GM12891 (cell line): ENCODE data around the gene VWF.
A peak's percentile ranks its signal among the peaks of the same experiment; 100 is the strongest.
"Not testable (repeated sequence)": the region's sequence is repeated elsewhere in the genome, so short reads cannot be mapped to it uniquely, and the experiment has no call there.

ENCODE experiments used
- DNase-seq: peaks from one replicate; pipeline ENCODE4 v3.0.0; 2011; ENCODE audit warnings: low spot score; ENCODE audit not compliant: insufficient read length
- FAIRE-seq: peaks from 2 replicates; lab custom pipeline; 2011; peaks lifted over from hg19 to GRCh38; lab: Jason Lieb, UNC
- PAX5 ChIP-seq: IDR thresholded peaks from 2 replicates; pipeline ENCODE4 v1.6.1; 2011; ENCODE audit warnings: low read length, moderate library complexity, mild to moderate bottlenecking; ENCODE audit not compliant: insufficient read depth, severe bottlenecking
- POLR2A ChIP-seq: IDR thresholded peaks from 2 replicates; pipeline ENCODE4 v1.6.1; 2011; ENCODE audit warnings: low read depth, low read length, control low read depth
- POLR2AphosphoS5 ChIP-seq: IDR thresholded peaks from 2 replicates; pipeline ENCODE4 v1.6.1; 2011; ENCODE audit warnings: low read depth, low read length, control low read depth
- POU2F2 ChIP-seq: IDR thresholded peaks from 2 replicates; pipeline ENCODE4 v1.6.1; 2011; ENCODE audit warnings: low read depth, mild to moderate bottlenecking, control low read depth, low read length, moderate library complexity
- SPI1 ChIP-seq: IDR thresholded peaks from 2 replicates; pipeline ENCODE4 v1.6.1; 2011; ENCODE audit warnings: low read depth, low read length, control low read depth
- TAF1 ChIP-seq: IDR thresholded peaks from 2 replicates; pipeline ENCODE4 v1.6.1; 2011; ENCODE audit warnings: low read depth, low read length, control low read depth

VWF gene

DNA sequence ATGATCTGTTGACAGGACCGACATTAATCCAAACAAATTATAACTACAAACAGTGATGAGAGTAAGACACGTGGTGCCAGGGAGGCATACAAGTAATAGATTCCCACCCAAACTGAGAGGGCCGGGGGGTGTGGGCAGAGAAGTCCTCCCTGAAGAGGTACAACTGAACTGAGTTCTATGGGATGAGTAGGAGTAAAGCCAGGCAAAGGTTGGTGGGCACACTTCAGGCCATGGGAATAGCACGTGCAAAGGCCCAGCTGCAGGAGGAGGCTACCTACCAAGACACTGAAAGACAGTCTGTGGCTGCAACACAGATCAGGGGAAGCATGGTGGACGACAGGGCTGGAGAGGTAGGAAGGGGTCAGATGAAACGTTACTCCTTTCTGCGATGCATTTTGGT is 22.0 kb upstream of the VWF start:
- no peak for DNase-seq
- no peak for FAIRE-seq
- TF ChIP-seq POLR2A (no peak), POU2F2 (no peak), TAF1 (no peak), PAX5 (no peak), SPI1 (no peak), POLR2AphosphoS5 (no peak)

DNA sequence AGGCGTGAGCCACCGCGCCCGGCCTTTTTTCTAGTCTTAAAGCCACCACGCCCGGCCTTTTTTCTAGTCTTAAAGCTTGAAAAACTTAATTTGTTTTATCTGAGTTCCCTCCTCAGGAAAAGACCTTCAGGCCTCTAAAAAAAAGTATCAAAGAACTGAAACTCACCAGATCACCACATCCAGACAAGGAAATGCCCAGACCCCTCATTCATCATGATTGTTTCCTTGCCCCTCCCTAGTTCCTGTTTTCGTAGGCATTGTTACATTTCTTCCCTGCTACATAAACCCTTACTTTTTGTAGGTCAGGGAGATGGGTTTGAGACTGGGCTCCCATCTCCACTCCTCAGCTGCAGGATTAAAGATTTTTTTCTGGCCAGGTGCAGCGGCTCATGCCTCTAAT is 21.1 kb upstream of the VWF start:
- DNase-seq (no peak), FAIRE-seq (no peak)
- TF ChIP-seq SPI1 (no peak), PAX5 (no peak), POU2F2 (no peak), POLR2A (no peak), TAF1 (no peak)

DNA sequence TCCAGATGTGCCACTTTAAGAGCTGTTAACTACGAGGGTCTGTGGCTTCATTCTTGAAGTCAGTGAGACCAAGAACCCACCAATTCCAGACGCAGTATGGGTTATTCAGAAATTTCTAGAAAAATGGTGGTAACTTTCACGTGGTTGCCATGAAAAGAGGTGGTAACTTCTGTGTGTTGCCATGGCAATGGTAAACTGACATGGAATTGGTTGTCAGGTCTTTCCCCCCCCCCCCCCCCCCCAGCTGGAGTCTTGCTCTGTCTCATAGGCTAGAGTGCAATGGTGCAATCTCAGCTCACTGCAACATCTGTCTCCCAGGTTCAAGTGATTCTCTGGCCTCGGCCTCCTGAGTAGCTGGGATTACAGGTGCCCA is 18.8 kb upstream of the VWF start:
- TF ChIP-seq SPI1 (no peak), POU2F2 (no peak), POLR2A (no peak), PAX5 (no peak), TAF1 (no peak), POLR2AphosphoS5 (no peak)
- FAIRE-seq (no peak), DNase-seq (no peak)

DNA sequence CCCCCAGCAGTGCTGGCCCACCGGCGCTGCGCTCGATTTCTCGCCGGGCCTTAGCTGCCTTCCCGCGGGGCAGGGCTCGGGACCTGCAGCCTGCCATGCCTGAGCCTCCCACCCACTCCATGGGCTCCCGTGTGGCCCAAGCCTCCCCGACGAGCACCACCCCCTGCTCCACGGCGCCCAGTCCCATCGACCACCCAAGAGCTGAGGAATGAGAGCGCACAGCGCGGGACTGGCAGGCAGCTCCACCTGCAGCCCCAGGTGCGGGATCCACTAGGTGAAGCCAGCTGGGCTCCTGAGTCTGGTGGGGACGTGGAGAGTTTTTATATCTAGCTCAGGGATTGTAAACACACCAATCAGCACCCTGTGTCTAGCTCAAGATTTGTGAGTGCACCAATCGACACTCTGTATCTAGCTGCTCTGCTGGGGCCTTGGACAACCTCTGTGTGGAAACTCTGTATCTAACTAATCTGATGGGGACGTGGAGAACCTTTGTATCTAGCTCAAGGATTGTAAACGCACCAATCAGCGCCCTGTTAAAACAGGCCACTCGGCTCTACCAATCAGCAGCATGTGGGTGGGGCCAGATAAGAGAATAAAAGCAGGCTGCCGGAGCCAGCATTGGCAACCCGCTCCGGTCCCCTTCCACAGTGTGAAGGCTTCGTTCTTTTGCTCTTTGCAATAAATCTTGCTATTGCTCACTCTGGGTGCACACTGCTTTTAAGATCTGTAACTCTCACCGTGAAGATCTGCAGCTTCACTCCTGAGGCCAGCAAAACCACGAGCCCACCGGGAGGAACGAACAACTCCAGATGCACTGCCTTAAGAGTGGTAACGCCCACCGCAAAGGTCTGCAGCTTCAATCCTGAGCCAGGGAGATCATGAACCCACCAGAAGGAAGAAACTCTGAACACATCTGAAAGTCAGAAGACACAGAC is 18.2 kb upstream of the VWF start:
- not testable (repeated sequence) for DNase-seq, FAIRE-seq

DNA sequence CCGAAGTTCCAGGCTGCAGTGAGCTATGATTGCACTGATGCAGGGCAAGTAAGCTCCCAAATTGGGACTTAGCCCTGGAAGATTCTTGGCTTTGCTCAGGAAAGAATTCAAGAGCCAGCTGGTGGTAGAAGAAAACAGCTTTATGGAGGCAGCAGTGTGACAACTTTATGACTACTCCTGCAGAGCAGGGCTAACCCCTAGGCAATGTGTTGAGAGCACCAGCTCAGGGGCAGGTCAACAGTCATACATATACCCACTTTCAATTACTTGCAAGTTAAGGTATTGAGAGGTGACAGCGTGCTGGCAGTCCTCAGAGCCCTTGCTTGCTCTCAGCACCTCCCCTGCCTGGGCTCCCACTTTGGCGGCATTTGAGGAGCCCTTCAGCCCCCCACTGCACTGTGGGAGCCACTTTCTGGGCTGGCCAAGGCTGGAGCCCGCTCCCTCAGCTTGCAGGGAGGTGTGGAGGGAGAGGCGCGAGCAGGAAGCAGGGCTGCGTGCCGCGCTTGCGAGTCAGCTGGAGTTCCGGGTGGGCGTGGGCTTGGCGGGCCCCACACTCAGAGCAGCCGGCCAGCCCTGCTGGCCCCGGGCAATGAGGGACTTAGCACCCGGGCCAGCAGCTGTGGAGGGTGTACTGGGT is 17.4 kb upstream of the VWF start:
- not testable (repeated sequence) for DNase-seq, FAIRE-seq

DNA sequence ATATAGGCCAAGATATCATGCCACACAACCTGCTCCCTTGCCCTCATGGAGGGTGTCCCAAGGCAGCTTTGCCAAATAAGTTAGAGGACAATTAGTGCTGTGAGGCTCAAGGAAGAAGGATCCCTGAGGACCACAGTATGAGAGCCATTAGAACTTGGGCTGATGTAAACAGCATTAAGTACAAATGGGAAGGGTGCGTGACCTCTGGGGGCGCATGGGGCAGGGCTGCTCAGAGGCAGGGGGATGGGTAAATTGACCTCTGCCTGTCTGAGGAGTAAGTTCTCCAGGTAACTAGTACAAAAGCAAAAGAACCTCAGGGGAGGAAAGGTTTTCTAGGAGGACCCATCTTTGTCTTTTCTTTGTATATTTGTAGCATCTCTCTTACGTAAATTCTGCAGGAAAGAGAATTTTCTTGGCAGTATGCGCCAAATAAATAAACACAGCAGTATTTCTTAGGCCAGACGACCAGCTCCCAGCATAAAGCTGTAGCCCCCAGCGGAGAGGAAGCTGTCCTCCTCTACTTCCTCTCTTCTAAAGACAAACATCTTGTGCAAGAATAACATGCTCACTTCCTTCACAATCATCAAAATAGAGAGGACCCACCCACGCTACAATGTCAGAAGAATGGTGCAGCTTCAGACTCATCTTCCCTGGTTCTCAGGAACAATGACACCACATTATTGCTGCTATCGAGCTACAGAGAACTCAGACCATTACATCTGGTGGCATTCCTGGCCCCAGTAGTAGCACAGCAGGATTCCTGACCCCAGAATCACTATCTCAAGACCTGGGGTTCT is 16.4 kb upstream of the VWF start:
- FAIRE-seq = no peak
- no peak for DNase-seq
- TF ChIP-seq POLR2AphosphoS5 (no peak), POU2F2 (no peak), SPI1 (peak; percentile 65), PAX5 (no peak), POLR2A (no peak), TAF1 (no peak)

DNA sequence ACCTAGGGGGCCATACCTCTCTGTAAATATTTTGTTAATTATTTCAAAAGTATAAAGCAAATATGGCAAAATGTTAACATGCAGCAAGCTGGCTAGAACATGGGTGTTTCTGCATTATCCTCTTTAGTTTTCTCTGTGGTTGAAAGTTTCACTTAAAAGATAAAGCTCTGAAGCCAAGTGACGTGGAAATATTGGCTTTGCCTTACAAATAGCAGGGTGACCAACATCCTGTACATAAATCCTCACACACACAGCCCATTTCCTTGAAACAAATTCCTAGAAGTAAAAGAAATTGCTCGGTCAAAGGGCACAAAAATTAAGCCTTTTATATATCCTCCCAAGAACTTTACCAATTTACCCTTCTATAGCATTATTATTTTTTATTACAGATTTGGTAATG is 10.6 kb upstream of the VWF start:
- no peak for FAIRE-seq
- TF ChIP-seq PAX5 = no peak
- no peak for TF ChIP-seq POLR2AphosphoS5
- TF ChIP-seq SPI1 = no peak
- no peak for TF ChIP-seq POLR2A
- no peak for TF ChIP-seq TAF1
- no peak for TF ChIP-seq POU2F2

DNA sequence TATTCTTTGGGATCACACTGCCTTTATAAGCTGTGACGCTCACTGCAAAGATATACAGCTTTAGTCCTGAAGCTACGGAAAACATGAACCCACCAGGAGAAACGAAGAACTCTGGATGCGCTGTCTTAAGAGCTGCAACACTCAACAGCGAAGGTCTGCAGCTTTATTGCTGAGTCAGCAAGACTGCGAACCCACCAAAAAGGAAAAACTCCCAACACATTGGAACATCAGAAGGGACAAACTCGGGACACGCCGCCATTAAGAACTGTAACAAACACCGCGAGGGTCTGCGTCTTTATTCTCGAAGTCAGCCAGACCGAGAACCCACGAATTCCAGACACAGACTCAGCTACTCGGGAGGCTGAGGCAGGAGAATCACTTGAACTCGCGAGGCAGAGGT is 9.2 kb upstream of the VWF start:
- no peak for TF ChIP-seq SPI1
- no peak for TF ChIP-seq POU2F2
- no peak for TF ChIP-seq PAX5
- no peak for TF ChIP-seq POLR2A
- no peak for TF ChIP-seq TAF1
- TF ChIP-seq POLR2AphosphoS5 = no peak
- DNase-seq (no peak), FAIRE-seq (no peak)

More for the DNA sequence above, 10.6 kb upstream of the VWF start:
- no peak for DNase-seq

DNA sequence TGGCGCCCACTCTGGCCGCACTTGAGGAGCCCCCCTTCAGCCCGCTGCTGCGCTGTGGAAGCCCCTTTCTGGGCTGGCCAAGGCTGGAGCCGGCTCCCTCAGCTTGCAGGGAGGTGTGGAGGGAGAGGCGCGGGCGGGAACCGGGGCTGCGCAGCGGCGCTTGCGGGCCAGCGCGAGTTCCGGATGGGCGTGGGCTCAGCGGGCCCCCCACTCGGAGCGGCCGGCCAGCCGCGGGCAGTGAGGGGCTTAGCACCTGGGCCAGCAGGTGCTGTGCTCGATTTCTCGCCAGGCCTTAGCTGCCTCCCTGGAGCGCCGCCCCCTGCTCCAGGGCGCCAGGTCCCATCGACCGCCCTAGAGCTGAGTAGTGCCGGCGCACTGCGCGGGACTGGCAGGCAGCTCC is 8.0 kb upstream of the VWF start:
- no peak for DNase-seq

DNA sequence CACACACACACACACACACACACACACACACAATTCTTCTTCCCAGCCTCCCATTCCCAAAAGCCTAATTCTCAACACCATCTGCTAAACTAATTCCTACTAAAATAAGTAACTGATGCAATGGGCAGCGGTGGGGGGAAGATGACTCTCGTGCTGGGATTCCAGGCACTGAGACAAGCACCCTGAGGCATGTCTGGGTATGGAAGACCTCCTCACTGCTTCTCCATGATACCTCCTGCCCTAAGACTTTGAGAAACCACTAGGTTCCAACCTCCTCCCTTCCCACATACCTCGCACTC is 789 bp upstream of the VWF start:
- TF ChIP-seq POLR2A = no peak
- TF ChIP-seq TAF1 = no peak
- no peak for TF ChIP-seq SPI1
- no peak for TF ChIP-seq POU2F2
- TF ChIP-seq PAX5 = no peak
- no peak for FAIRE-seq
- no peak for DNase-seq

More for the DNA sequence above, 8.0 kb upstream of the VWF start:
- TF ChIP-seq SPI1 = no peak
- no peak for TF ChIP-seq POLR2AphosphoS5
- TF ChIP-seq TAF1 = no peak
- no peak for TF ChIP-seq POLR2A
- no peak for TF ChIP-seq PAX5
- TF ChIP-seq POU2F2 = no peak
- FAIRE-seq = no peak

DNA sequence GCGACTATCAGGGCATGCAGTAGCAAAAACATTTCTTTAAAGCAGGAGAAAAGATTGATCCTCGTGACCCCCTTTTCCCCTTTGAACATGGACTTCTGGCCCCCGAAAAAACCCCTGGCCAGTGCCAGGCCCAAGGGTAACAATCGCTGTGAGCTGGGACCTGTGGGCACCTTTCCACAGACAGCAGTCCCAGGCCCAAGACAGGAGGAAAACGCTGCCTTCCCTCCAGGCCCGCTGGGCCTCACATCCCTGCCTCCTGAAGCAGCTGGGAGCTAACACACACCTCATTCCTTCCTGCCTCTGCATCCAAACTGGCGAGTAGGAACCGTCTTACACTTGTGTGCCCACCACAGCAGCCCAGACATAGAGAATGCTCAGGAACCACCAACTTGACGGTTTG is 1.2 kb downstream of the VWF start:
- no peak for TF ChIP-seq POLR2AphosphoS5
- no peak for TF ChIP-seq POLR2A
- no peak for TF ChIP-seq POU2F2
- TF ChIP-seq TAF1 = no peak
- TF ChIP-seq SPI1 = no peak
- TF ChIP-seq PAX5 = no peak
- FAIRE-seq (no peak), DNase-seq (no peak)
